NB4 (cell line): ENCODE data around the gene ITGA1.

Source experiments
- DNase-seq: peaks from one replicate; pipeline ENCODE4 v3.0.0; 2010; ENCODE audit warnings: low read depth
- H3K4me3 ChIP-seq: one replicate; pipeline ENCODE4 v1.5.1; 2011; ENCODE audit warnings: mild to moderate bottlenecking, low read depth, low read length, moderate library complexity
- CTCF ChIP-seq: IDR thresholded peaks from one replicate; pipeline ENCODE4 v1.5.1; 2012; ENCODE audit warnings: low read depth, low read length
- MAX ChIP-seq: IDR thresholded peaks from 2 replicates; pipeline ENCODE4 v1.6.1; 2011; ENCODE audit warnings: low read depth, low read length
- MYC ChIP-seq: IDR thresholded peaks from 2 replicates; pipeline ENCODE4 v1.6.1; 2011; ENCODE audit warnings: low read depth, low read length
- POLR2A ChIP-seq: IDR thresholded peaks from 2 replicates; pipeline ENCODE4 v1.6.1; 2011; ENCODE audit warnings: mild to moderate bottlenecking; ENCODE audit not compliant: insufficient read length; ENCODE audit errors: extremely low read depth

Gene ITGA1

DNA sequence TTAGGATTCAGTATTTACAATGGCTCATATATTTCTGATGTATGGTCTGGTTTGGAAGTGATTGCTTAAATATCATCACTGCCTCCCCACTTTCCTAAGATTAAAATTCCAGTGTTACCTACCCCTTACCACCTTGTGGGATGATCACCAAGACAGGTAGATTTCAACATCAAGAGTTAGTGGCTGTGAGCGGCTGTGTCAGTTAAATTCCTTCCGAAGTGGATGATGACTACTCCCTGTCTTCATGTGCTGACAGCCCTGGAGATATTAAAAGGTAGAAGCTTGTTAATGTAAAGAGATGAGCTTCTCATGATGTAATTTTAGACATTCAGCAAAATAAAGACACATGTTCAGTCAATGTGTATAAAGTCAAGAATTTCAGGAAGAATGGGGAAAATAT is 205.7 kb downstream of the ITGA1 start:
- no peak for TF ChIP-seq MYC
- TF ChIP-seq CTCF, result no peak
- no peak for TF ChIP-seq MAX
- TF ChIP-seq POLR2A, result no peak
- H3K4me3 ChIP-seq, result no peak overlapping the region
- DNase-seq, result no peak

DNA sequence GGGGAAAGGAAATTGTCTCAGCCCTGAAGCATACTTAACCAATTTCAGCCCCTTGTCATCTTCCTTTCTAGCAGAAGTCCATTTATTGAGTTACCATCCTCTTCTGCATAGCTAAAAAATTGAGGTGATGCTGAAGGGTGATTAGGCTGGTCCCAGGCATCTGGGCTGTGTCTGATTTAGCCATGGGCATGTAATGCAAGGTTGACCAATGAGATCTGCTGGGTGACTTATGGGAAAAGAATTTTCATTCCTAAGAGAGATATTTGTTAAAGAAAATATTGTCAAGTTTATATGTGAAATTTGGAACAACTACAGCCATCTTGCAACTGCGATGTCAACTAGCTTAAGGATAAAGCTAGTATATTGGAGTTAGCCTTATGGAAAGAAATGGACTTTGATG is 206.6 kb downstream of the ITGA1 start:
- TF ChIP-seq MYC (no peak), POLR2A (no peak), CTCF (no peak), MAX (no peak)
- no peak for DNase-seq
- no peak overlapping the region for H3K4me3 ChIP-seq

- DNase-seq, result no peak
- H3K4me3 ChIP-seq, result no peak overlapping the region
- TF ChIP-seq CTCF, result no peak
- TF ChIP-seq MYC, result no peak
- TF ChIP-seq MAX, result no peak
- TF ChIP-seq POLR2A, result no peak
Observed at GRCh38 chr5:52995095-52995494, 207.4 kb downstream of the ITGA1 start.

DNA sequence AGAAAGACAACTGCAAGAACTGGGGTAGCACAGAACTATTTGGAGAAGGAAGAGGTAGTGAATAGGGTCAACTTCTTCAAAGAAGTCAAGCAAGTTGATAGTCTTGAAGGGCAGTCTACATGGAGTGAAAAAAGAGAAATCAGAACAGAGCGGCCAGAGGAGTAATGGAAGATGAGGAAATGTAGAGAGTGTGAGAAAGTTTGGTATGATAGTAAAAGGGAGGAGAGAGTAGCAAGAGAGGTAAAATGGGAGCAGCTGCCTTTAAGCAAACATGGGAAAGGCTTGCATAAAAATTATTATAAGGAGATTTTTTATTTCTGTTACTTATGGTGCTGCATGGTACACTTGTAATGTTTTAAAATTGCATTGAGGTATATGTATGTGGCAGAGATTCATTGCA is 208.2 kb downstream of the ITGA1 start:
- TF ChIP-seq MYC, result no peak
- TF ChIP-seq CTCF, result no peak
- no peak for TF ChIP-seq POLR2A
- no peak for TF ChIP-seq MAX
- no peak for DNase-seq
- no peak overlapping the region for H3K4me3 ChIP-seq

DNA sequence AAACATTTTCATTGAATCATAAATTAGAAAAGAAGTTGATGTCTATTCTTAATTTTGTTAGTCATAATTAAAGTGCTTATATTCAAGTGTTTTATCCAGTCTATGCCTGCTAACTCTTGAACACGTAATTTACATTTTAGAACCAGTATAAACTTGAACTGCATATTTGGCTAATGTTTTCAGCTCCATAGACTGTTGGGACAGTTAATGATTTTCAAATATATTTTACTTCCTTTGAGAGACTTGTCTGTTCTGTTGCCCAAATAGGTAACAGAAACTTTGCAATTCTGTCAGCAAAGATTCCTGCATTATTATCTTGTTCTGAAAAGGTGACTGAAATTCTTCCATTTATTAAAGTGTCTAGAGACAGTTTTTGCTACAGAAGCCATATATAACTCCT is 209.3 kb downstream of the ITGA1 start:
- TF ChIP-seq CTCF, result no peak
- no peak for TF ChIP-seq MAX
- TF ChIP-seq POLR2A, result no peak
- no peak for TF ChIP-seq MYC
- no peak overlapping the region for H3K4me3 ChIP-seq
- no peak for DNase-seq

DNA sequence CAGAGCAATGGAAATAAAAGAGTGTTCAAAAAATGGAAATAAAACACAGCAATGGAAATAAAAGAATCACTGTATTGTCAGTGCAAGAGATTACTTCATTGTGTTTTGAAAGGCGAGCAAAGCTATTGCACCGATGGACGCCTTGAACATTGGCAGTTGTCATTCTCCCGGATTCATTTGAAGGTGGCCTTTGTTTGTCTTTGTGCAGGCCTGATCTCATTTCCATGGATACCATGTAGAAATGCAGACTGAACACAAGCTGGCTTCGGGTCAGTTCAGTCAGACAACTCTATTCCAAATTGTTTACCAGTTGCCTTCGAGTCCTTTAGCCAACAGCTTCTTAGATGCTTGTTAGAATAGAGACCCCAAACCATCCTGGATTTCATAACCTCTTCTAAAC is 209.7 kb downstream of the ITGA1 start:
- no peak for TF ChIP-seq MAX
- TF ChIP-seq POLR2A, result no peak
- no peak for TF ChIP-seq CTCF
- TF ChIP-seq MYC, result no peak
- H3K4me3 ChIP-seq, result no peak overlapping the region
- no peak for DNase-seq
